Upper lobe of right lung (tissue), 1 donor: ENCODE results near the gene TAS1R3. TPM values are rescaled to one million over a fixed set of nuclear protein-coding genes. Genes with fewer than 3 reads are reported as not detected.

Source experiments
- ATAC-seq: fragments of 200-7000 bp; cut with Tn5 transposase; one replicate; pipeline ENCODE4 v1.9.1; 2020; ENCODE audit warnings: mild to moderate bottlenecking, moderate library complexity
- DNase-seq: peaks from one replicate; pipeline ENCODE4 v3.0.0-alpha.2; 2020
- H3K27ac ChIP-seq: fragments of 200-600 bp; one replicate; pipeline ENCODE4 v1.8.0; 2022
- H3K27me3 ChIP-seq: fragments of 200-600 bp; one replicate; pipeline ENCODE4 v1.8.0; 2022; ENCODE audit warnings: mild to moderate bottlenecking
- H3K36me3 ChIP-seq: fragments of 200-600 bp; one replicate; pipeline ENCODE4 v1.8.0; 2022
- H3K4me1 ChIP-seq: fragments of 200-600 bp; one replicate; pipeline ENCODE4 v1.8.0; 2022
- H3K4me3 ChIP-seq: fragments of 200-600 bp; one replicate; pipeline ENCODE4 v1.8.0; 2022; ENCODE audit warnings: mild to moderate bottlenecking
- H3K9me3 ChIP-seq: fragments of 200-600 bp; one replicate; pipeline ENCODE4 v1.8.0; 2022
- CTCF ChIP-seq: fragments of 200-600 bp; IDR thresholded peaks from one replicate; pipeline ENCODE4 v1.8.0; 2022; ENCODE audit warnings: antibody characterized with exemption
- intact Hi-C: fragments of 100-400 bp; cut with DNase I; formaldehyde crosslinking; loops from one replicate; pipeline ENCODE4 v1.11.0; 2022
- total RNA-seq: library from RNA; stranded (reverse); fragmentation: NEBNext Ultra II Directional; extraction: Animal tissue kit (Norgen Biotek cat#: 25700); gene quantifications from one replicate; pipeline ENCODE4 v1.2.1, GENCODE V29; 2021
- donor health status: DM: no; HTN: yes; CAD: no; lungs with severe emphysema.

TAS1R3 gene
- total RNA-seq, 1 donor from 2014 or later = 0.32 TPM

DNA sequence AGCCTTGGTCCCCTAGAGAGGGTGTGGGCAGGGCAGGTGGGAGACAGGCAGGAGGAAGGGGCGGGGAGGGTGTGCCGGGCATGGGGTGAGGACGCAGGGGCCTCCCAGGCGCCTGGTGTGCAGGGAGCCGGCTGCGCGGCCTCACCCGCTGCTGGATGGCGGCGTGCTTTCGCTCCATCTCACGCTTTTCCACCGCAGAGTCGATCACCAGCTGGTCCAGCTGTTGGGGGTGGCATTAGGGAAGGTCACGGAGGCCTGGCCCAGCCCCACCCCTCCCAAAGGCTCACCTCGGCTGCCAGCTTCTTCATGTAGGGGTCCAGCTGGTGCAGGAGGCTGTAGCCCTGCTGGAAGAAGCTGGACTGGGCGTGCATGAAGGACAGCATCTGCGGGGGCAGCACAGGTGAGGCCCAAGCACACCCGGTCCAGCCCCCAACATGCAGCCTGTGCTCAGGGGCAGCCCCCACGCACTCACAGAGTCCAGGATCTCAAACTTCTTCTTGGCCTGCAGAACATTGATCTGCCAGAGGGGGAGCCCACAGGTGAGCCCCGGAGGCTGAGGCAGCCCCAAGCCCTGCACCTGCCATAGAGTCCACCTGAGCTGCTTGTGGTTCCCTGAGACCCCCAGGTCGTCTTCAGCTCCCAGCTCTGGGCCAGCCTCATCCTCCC is 31.3 kb upstream of the TAS1R3 start:
- H3K27me3 ChIP-seq = no peaks in the 10 kb centered on the region
- no peak for ATAC-seq
- no peak overlapping the region for H3K4me3 ChIP-seq
- intact Hi-C loops = no loop called here
- no peaks in the 10 kb centered on the region for H3K36me3 ChIP-seq
- TF ChIP-seq CTCF = peak; percentile 28
- H3K9me3 ChIP-seq = no peaks in the 10 kb centered on the region
- H3K4me1 ChIP-seq = peaks cover 6% of the 10 kb centered on the region
- no peak for DNase-seq
- no peak overlapping the region for H3K27ac ChIP-seq

GRCh38 chr1:1300352-1300739 is 30.7 kb upstream of the TAS1R3 start:
- Histone ChIP-seq H3K36me3 (no peaks in the 10 kb centered on the region), H3K27ac (no peak overlapping the region)
- intact Hi-C loops = no loop called here

DNA sequence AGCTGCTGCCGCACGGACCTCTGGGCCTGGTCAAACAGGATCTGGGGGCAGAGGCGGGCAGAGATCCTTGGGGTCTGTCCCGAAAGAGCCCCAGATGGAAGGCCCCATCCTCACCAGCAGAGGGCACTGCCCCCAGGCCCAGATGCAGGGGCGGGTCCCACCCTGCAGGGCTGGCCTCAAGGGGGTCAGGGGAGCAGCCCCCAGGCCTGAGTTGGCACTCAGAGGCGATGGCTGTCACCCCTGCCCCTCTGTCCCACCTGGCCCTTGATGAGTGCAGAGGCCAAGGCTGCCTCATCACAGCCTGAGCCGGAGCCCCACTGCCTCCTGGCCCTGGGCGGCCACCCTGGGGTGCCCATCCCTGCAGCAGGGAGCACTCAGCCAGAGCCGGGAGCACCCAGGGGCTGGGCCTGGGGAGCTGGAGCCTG is 29.1 kb upstream of the TAS1R3 start:
- peaks cover 28% of the 10 kb centered on the region for H3K4me1 ChIP-seq
- H3K27me3 ChIP-seq = no peaks in the 10 kb centered on the region
- ATAC-seq = no peak
- TF ChIP-seq CTCF = peak; percentile 42
- no peaks in the 10 kb centered on the region for H3K9me3 ChIP-seq
- intact Hi-C loops = no loop called here
- H3K4me3 ChIP-seq = no peak overlapping the region
- H3K36me3 ChIP-seq = no peaks in the 10 kb centered on the region
- no peak overlapping the region for H3K27ac ChIP-seq
- DNase-seq = no peak

More at GRCh38 chr1:1300352-1300739, 30.7 kb upstream of the TAS1R3 start:
- ATAC-seq = no peak
- H3K4me1 ChIP-seq = peaks cover 11% of the 10 kb centered on the region
- H3K4me3 ChIP-seq = no peak overlapping the region
- no peak for TF ChIP-seq CTCF
- H3K9me3 ChIP-seq = no peaks in the 10 kb centered on the region
- H3K27me3 ChIP-seq = no peaks in the 10 kb centered on the region
- DNase-seq = no peak

GRCh38 chr1:1302951-1303509 is 28.1 kb upstream of the TAS1R3 start:
- Histone ChIP-seq H3K9me3 (no peaks in the 10 kb centered on the region), H3K4me1 (peaks cover 30% of the 10 kb centered on the region), H3K27ac (no peak overlapping the region), H3K4me3 (no peak overlapping the region), H3K27me3 (no peaks in the 10 kb centered on the region), H3K36me3 (no peaks in the 10 kb centered on the region)
- no peak for TF ChIP-seq CTCF
- intact Hi-C loops = no loop called here
- ATAC-seq (no peak), DNase-seq (no peak)

DNA sequence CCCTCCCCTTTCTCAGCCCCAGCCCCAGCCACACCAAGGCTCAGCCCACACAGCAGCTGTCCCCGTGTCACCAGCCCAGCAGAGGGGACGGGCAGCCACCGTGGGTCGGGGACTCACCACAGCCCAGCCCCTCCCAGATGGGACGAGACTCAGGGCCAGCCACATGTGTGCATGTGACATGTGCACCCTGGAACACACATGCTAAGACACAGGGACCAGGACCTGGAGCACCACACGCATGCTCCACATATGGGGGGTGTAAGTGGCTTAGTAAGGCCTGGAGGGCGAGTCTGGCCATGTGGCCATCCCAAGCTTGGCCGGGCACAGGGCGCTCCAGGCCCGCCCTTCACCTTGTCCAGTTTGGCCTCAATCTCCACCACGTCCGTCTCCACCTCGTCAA is 27.3 kb upstream of the TAS1R3 start:
- H3K27me3 ChIP-seq = no peaks in the 10 kb centered on the region
- peaks cover 30% of the 10 kb centered on the region for H3K4me1 ChIP-seq
- H3K36me3 ChIP-seq = no peaks in the 10 kb centered on the region
- no peak for DNase-seq
- TF ChIP-seq CTCF = no peak
- no peak overlapping the region for H3K27ac ChIP-seq
- ATAC-seq = no peak
- intact Hi-C loops = no loop called here
- H3K9me3 ChIP-seq = no peaks in the 10 kb centered on the region
- no peak overlapping the region for H3K4me3 ChIP-seq
